ENCODE results near the gene GOLGA6L10.
"Not testable (repeated sequence)": the region's sequence is repeated elsewhere in the genome, so short reads cannot be mapped to it uniquely, and the experiment has no call there.

The GOLGA6L10 gene

DNA sequence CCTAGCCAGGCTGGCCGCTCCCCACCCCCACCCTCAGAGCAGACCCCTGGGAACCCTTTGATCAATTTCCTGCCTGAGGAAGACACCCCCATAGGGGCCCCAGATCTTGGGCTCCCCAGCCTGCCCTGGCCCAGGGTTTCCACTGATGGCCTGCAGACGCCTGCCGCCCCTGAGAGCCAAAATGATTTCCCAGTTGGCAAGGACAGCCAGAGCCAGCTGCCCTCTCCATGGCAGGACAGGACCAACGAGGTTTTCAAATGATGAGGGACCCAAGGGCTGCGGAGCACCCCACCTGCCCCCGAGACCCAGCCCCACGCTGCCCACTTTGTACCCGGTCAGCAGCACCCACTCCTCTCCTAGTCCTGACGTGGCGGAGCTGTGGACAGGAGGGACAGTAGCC is 21.9 kb downstream of the GOLGA6L10 start:
- H3K36me3 ChIP-seq (ENCODE audit: insufficient read depth, low read length); H3K4me1 ChIP-seq (ENCODE audit: insufficient read depth, low read length); H3K27me3 ChIP-seq (ENCODE audit: control insufficient read depth in 1 of 2, insufficient read depth in 2 of 2, low read length in 2 of 2); H3K9ac ChIP-seq (ENCODE audit: low read length); H3K27ac ChIP-seq (ENCODE audit: low read depth, low read length); H3K9me3 ChIP-seq (ENCODE audit: low read length); H3K4me3 ChIP-seq (ENCODE audit: low read depth in 1 of 2, low read length in 2 of 2): not testable (repeated sequence)

DNA sequence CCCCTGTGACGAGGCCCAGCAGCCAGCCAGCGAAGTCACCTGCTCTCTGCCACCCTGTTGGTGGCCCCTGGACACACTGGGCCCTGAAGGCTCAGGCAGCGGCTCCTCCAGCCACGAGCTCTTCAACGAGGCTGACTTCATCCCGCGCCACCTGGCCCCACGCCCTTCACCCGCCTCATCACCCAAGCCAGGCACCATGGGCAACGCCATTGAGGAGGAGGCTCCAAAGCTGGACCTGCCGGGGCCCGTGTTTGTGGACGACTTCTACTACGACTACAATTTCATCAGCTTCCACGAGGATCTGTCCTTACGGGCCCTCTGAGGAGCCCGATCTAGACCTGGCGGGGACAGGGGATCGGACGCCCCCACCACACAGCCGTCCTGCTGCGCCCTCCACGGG is 22.4 kb downstream of the GOLGA6L10 start:
- not testable (repeated sequence) for H3K27ac ChIP-seq (ENCODE audit: low read depth, low read length); H3K9me3 ChIP-seq (ENCODE audit: low read length); H3K4me1 ChIP-seq (ENCODE audit: insufficient read depth, low read length); H3K9ac ChIP-seq (ENCODE audit: low read length); H3K36me3 ChIP-seq (ENCODE audit: insufficient read depth, low read length); H3K27me3 ChIP-seq (ENCODE audit: control insufficient read depth in 1 of 2, insufficient read depth in 2 of 2, low read length in 2 of 2); H3K4me3 ChIP-seq (ENCODE audit: low read depth in 1 of 2, low read length in 2 of 2)

DNA sequence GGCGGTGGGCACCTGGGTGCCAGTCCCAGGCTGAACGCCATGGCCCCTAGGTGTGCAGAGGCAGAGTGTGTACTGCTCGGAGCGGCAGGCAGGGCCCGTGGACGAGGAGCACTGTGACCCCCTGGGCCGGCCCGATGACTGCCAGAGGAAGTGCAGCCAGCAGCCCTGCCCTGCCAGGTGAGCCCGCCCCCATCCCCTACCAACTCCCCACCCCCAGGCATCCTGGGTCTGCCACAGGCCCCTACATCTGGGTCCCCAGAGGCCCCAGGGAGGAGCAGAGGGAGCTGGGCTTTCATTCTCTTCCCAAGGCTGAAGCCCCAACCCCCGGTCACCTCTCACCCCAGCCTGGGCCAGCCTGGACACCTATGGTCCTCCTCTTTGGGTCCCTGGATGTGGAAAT is 23.6 kb downstream of the GOLGA6L10 start:
- not testable (repeated sequence) for H3K4me3 ChIP-seq (ENCODE audit: low read depth in 1 of 2, low read length in 2 of 2); H3K27me3 ChIP-seq (ENCODE audit: control insufficient read depth in 1 of 2, insufficient read depth in 2 of 2, low read length in 2 of 2); H3K9ac ChIP-seq (ENCODE audit: low read length); H3K27ac ChIP-seq (ENCODE audit: low read depth, low read length); H3K9me3 ChIP-seq (ENCODE audit: low read length); H3K36me3 ChIP-seq (ENCODE audit: insufficient read depth, low read length); H3K4me1 ChIP-seq (ENCODE audit: insufficient read depth, low read length)

DNA sequence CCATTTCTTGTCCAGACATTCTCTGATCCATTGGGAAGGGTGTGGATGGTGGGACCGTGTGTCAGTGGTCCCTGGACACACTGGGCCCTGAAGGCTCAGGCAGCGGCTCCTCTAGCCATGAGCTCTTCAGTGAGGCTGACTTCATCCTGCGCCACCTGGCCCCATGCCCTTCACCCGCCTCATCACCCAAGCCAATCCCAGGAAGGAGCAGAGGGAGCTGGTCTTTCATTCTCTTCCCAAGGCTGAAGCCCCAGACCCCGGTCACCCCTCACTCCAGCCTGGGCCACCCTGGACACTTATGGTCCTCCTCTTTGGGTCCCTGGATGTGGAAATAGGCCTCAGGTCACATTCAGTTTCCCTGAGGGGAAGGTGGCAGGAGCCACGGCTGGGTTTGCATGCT is 24.4 kb downstream of the GOLGA6L10 start:
- H3K4me1 ChIP-seq (ENCODE audit: insufficient read depth, low read length); H3K27me3 ChIP-seq (ENCODE audit: control insufficient read depth in 1 of 2, insufficient read depth in 2 of 2, low read length in 2 of 2); H3K27ac ChIP-seq (ENCODE audit: low read depth, low read length); H3K9me3 ChIP-seq (ENCODE audit: low read length); H3K36me3 ChIP-seq (ENCODE audit: insufficient read depth, low read length); H3K9ac ChIP-seq (ENCODE audit: low read length); H3K4me3 ChIP-seq (ENCODE audit: low read depth in 1 of 2, low read length in 2 of 2): not testable (repeated sequence)

DNA sequence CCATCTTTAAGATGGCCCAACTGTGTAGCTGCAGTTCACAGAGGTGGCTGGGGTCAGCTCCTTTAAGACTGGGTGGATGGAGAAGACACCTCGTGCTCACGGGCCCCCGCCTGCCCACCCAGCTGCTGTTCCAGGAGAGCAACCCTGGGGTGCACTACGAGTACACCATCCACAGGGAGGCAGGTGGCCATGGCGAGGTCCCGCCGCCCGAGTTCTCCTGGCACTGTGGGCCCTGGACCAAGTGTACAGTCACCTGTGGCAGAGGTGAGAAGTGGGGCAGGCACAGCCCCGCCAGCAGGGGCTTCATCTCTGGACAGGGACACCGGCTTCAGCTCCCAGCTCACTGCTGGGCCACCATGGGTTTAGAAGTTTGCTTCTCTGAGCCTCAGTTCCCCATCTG is 26.8 kb downstream of the GOLGA6L10 start:
- not testable (repeated sequence) for H3K36me3 ChIP-seq (ENCODE audit: insufficient read depth, low read length); H3K27me3 ChIP-seq (ENCODE audit: control insufficient read depth in 1 of 2, insufficient read depth in 2 of 2, low read length in 2 of 2); H3K4me1 ChIP-seq (ENCODE audit: insufficient read depth, low read length); H3K4me3 ChIP-seq (ENCODE audit: low read depth in 1 of 2, low read length in 2 of 2); H3K9ac ChIP-seq (ENCODE audit: low read length); H3K27ac ChIP-seq (ENCODE audit: low read depth, low read length); H3K9me3 ChIP-seq (ENCODE audit: low read length)

DNA sequence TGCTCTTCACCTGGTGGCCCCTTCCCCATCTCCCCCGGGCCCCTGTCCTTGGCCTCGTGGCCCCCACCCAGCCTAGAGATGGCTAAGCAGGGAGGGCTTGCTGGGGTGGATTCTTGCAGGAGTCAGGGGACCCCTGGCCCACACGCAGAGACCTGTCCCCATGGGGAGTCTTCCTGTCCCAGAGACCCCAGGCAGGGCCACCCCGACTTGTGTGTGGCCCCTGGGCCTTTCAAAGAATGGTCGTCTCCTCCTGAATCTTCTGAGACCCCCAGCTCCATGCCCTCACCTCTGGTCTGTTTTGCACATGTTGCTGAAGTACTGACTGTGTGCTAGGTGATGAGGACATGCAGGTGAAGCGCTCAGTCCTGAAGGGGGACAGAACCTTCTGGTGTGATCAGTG is 28.4 kb downstream of the GOLGA6L10 start:
- H3K4me3 ChIP-seq (ENCODE audit: low read depth in 1 of 2, low read length in 2 of 2); H3K9ac ChIP-seq (ENCODE audit: low read length); H3K27me3 ChIP-seq (ENCODE audit: control insufficient read depth in 1 of 2, insufficient read depth in 2 of 2, low read length in 2 of 2); H3K36me3 ChIP-seq (ENCODE audit: insufficient read depth, low read length); H3K4me1 ChIP-seq (ENCODE audit: insufficient read depth, low read length); H3K9me3 ChIP-seq (ENCODE audit: low read length); H3K27ac ChIP-seq (ENCODE audit: low read depth, low read length): not testable (repeated sequence)

DNA sequence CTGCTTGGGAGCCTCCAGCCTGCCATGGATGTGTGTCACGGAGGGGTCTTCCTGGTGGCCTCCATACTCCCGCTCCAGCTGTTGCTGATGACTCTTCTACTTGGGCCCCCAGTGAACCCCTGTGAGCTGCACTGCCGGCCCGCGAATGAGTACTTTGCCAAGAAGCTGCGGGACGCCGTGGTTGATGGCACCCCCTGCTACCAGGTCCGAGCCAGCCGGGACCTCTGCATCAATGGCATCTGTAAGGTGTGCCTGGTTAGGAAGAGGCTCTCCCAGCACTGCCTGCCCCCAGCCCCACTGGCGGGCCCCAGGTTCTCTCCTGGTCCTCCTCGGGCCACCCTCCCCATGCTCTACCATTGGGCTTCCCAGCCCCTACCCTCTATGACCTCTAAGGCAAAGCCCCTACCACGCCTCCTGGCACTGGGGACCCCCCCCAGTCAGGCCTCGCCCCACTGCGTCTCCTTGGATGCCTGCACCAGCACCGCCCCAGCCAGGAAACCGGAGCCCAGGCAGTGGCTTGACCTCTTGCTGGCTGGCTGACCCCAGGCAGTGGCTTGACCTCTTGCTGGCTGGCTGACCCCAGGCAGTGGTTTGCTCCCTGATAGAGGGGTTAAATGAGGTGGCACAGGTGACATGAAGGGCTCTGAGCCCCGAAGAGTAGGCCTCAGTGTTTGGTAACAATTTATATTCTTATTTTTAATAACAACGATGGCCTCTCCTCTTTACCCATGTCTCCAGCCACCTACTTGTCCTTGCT is 29.6 kb downstream of the GOLGA6L10 start:
- not testable (repeated sequence) for H3K4me3 ChIP-seq (ENCODE audit: low read depth in 1 of 2, low read length in 2 of 2); H3K27ac ChIP-seq (ENCODE audit: low read depth, low read length)

DNA sequence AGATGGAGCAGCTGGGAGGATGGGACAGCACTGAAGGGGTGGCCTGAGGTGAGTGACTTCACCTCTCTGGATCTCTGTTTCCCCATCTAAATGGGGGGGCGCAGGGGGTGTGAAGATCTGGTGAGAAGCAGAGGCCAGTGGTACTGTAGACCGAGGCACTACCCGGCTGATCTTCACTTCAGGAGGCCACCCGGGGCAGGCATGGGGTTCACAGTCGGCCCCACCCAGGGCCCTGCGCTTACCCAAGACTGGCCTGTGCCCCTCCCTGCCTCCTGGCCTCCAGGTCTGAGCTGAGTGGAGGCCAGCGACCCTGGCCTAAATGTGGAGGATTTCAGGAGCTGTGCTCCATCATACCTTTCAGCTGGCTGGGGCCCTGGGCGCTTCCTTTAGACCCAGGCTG is 31.0 kb downstream of the GOLGA6L10 start:
- not testable (repeated sequence) for H3K4me3 ChIP-seq (ENCODE audit: low read depth in 1 of 2, low read length in 2 of 2); H3K36me3 ChIP-seq (ENCODE audit: insufficient read depth, low read length); H3K9me3 ChIP-seq (ENCODE audit: low read length); H3K27me3 ChIP-seq (ENCODE audit: control insufficient read depth in 1 of 2, insufficient read depth in 2 of 2, low read length in 2 of 2); H3K27ac ChIP-seq (ENCODE audit: low read depth, low read length); H3K9ac ChIP-seq (ENCODE audit: low read length); H3K4me1 ChIP-seq (ENCODE audit: insufficient read depth, low read length)

More for the DNA sequence above, 29.6 kb downstream of the GOLGA6L10 start:
- H3K27me3 ChIP-seq (ENCODE audit: control insufficient read depth in 1 of 2, insufficient read depth in 2 of 2, low read length in 2 of 2); H3K36me3 ChIP-seq (ENCODE audit: insufficient read depth, low read length); H3K4me1 ChIP-seq (ENCODE audit: insufficient read depth, low read length); H3K9me3 ChIP-seq (ENCODE audit: low read length); H3K9ac ChIP-seq (ENCODE audit: low read length): not testable (repeated sequence)

DNA sequence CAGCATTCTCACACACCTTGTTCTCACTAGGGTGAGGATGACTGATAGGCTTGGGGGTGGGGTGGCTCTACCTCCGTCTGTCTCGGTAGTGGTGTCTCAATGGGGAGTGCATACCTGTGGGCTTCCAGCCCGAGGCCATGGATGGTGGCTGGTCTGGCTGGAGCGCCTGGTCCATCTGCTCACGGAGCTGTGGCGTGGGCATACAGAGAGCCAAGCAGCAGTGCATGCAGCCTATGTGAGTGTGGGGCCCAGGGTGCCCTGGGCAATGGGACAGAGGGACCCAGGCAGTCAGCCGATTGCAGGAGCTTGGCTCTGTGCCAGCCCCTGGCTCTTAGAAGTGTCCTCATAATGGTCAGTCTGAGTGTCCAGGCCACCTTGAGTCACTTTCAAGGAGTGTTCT is 31.8 kb downstream of the GOLGA6L10 start:
- H3K4me1 ChIP-seq (ENCODE audit: insufficient read depth, low read length); H3K27me3 ChIP-seq (ENCODE audit: control insufficient read depth in 1 of 2, insufficient read depth in 2 of 2, low read length in 2 of 2); H3K27ac ChIP-seq (ENCODE audit: low read depth, low read length); H3K36me3 ChIP-seq (ENCODE audit: insufficient read depth, low read length); H3K9me3 ChIP-seq (ENCODE audit: low read length); H3K4me3 ChIP-seq (ENCODE audit: low read depth in 1 of 2, low read length in 2 of 2); H3K9ac ChIP-seq (ENCODE audit: low read length): not testable (repeated sequence)

DNA sequence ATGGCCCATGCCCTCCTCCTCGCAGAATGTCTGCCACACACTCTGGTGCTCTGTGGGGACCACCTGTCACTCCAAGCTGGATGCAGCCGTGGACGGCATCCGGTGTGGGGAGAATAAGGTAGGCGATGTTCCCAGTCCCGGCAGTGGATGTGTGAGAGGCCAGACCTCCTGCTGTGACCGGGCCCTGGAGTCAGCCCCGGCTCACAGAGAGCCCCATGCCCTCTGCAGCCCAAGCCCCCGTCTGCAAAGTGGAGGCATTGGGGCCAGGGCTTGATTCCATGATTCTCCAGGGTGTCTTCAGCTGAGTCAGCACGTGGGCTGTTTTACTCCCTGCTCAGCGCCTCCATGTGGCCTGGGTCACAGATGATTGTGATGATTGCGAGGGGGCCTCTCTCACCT is 32.2 kb downstream of the GOLGA6L10 start:
- no peaks in the 10 kb centered on the region for H3K4me1 ChIP-seq (ENCODE audit: insufficient read depth, low read length)
- no peak overlapping the region for H3K27ac ChIP-seq (ENCODE audit: low read depth, low read length)
- no peaks in the 10 kb centered on the region for H3K27me3 ChIP-seq (ENCODE audit: control insufficient read depth in 1 of 2, insufficient read depth in 2 of 2, low read length in 2 of 2)
- H3K9ac ChIP-seq (ENCODE audit: low read length): no peak overlapping the region
- no peaks in the 10 kb centered on the region for H3K36me3 ChIP-seq (ENCODE audit: insufficient read depth, low read length)
- no peak overlapping the region for H3K4me3 ChIP-seq (ENCODE audit: low read depth in 1 of 2, low read length in 2 of 2)
- H3K9me3 ChIP-seq (ENCODE audit: low read length): no peaks in the 10 kb centered on the region

DNA sequence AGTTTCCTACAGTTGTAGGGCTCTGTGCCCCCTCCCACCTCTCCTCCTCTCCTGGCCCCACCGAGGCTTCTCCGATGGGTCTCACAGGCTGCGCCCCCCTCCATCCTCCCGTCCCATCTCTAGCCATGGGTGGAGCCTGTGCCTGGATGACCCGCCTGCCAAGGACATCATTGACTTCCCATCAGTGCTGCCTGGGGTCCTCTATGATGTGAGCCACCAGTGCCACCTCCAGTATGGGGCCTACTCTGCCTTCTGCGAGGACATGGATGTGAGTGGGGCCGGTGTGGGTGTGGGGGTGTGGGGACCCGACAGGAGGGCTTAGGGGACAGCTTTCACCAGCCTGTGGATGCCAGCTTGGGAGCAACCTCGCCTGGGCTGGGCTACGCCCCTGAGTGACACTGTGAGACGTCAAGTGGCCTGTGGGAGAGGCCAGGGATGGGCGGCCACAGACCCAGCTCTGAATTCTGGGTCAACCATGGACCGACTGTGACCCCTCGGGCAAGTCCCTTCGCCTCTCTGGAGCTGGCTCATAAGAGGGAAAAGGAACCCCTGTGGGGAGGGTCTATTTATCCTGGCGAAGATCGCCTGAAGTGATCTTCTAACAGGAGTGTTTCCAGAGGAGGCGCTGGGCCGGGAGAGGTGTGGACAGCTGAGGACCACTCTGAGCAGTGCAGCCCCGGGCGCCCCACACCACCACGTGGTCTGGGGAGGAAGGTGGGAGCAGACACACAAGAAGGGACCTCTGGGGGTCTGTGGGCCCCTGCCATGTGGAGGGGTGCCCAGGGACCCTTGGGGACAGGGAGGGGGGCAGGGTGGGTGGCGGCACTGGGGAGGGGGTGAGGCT is 32.8 kb downstream of the GOLGA6L10 start:
- not testable (repeated sequence) for H3K36me3 ChIP-seq (ENCODE audit: insufficient read depth, low read length); H3K27me3 ChIP-seq (ENCODE audit: control insufficient read depth in 1 of 2, insufficient read depth in 2 of 2, low read length in 2 of 2); H3K4me3 ChIP-seq (ENCODE audit: low read depth in 1 of 2, low read length in 2 of 2); H3K9me3 ChIP-seq (ENCODE audit: low read length); H3K4me1 ChIP-seq (ENCODE audit: insufficient read depth, low read length); H3K27ac ChIP-seq (ENCODE audit: low read depth, low read length); H3K9ac ChIP-seq (ENCODE audit: low read length)
